HEK293 (cell line): ENCODE results near the gene GET3.

ENCODE experiments used
- CTCF ChIA-PET: fragments of 350-600 bp; formaldehyde crosslinking; extraction: SDS; loops from one replicate; lab custom pipeline; 2021; ENCODE audit warnings: antibody characterized with exemption; lab: Yijun Ruan, JAX
- POLR2A ChIA-PET: fragments of 300-600 bp; formaldehyde crosslinking; extraction: SDS; loops from one replicate; lab custom pipeline; 2020; ENCODE audit warnings: antibody characterized with exemption, inconsistent platforms; lab: Yijun Ruan, JAX
- H3K27ac ChIP-seq: fragments of 200-500 bp; sonication (Bioruptor generic); 2 replicates; pipeline ENCODE4 v1.5.1; 2014; ENCODE audit warnings: low read depth, low read length, control low read depth, inconsistent platforms; ENCODE audit errors: extremely low read depth
- H3K36me3 ChIP-seq, 2 experiments: fragments of 200-500 bp in 1 of 2; sonication (Bioruptor generic) in 1 of 2; 1 replicate in 1 of 2; 2 replicates in 1 of 2; pipeline ENCODE4 v1.5.1; 2014 to 2017; ENCODE audit warnings: inconsistent platforms in 2 of 2, low read length in 2 of 2; ENCODE audit not compliant: control insufficient read depth in 2 of 2, insufficient read depth in 1 of 2
- H3K4me1 ChIP-seq: fragments of 200-500 bp; sonication (Bioruptor generic); 2 replicates; pipeline ENCODE4 v1.5.1; 2014; ENCODE audit warnings: mild to moderate bottlenecking, low read length, inconsistent platforms; ENCODE audit not compliant: control insufficient read depth, insufficient read depth
- H3K4me3 ChIP-seq: 2 replicates; pipeline ENCODE4 v1.5.1; 2011; ENCODE audit warnings: low read depth, mild to moderate bottlenecking, control low read depth, low read length, moderate library complexity
- H3K9me3 ChIP-seq: fragments of 200-500 bp; sonication (Bioruptor generic); 2 replicates; pipeline ENCODE4 v1.5.1; 2014; ENCODE audit warnings: low read depth, low read length, inconsistent platforms; ENCODE audit not compliant: control insufficient read depth, insufficient read depth
- HOXD13 ChIP-seq: sonication (generic); formaldehyde crosslinking; IDR thresholded peaks from 2 replicates; pipeline ENCODE4 v1.8.0; 2022; ENCODE audit warnings: missing genetic modification reagents, borderline replicate concordance
- KLF10 ChIP-seq: fragments of 450-650 bp; IDR thresholded peaks from 2 replicates; pipeline ENCODE4 v1.5.1; 2018; ENCODE audit warnings: missing biosample characterization, mild to moderate bottlenecking, missing genetic modification characterization
- MZF1 ChIP-seq: fragments of 450-650 bp; formaldehyde crosslinking; IDR thresholded peaks from 2 replicates; pipeline ENCODE4 v1.5.1; 2017; ENCODE audit warnings: missing biosample characterization, missing genetic modification characterization, borderline replicate concordance
- TRIM28 ChIP-seq: IDR thresholded peaks from 2 replicates; pipeline ENCODE4 v1.6.1; 2011; ENCODE audit warnings: low read length, control low read depth, borderline replicate concordance
- ZBTB21 ChIP-seq: fragments of 450-650 bp; formaldehyde crosslinking; IDR thresholded peaks from 2 replicates; pipeline ENCODE4 v1.5.1; 2017; ENCODE audit warnings: missing biosample characterization, missing genetic modification characterization
- ZNF16 ChIP-seq: fragments of 450-650 bp; formaldehyde crosslinking; IDR thresholded peaks from 2 replicates; pipeline ENCODE4 v1.5.1; 2016; ENCODE audit warnings: low read depth, missing biosample characterization, missing genetic modification characterization
- ZNF335 ChIP-seq: fragments of 450-650 bp; formaldehyde crosslinking; conservative IDR thresholded peaks from 2 replicates; pipeline ENCODE4 v1.5.1; 2016; ENCODE audit warnings: missing biosample characterization, missing genetic modification characterization
- ZNF350 ChIP-seq: fragments of 450-650 bp; formaldehyde crosslinking; IDR thresholded peaks from 2 replicates; pipeline ENCODE4 v1.5.0; 2017; ENCODE audit warnings: missing biosample characterization, mild to moderate bottlenecking, missing genetic modification characterization
- ZNF366 ChIP-seq: fragments of 450-650 bp; formaldehyde crosslinking; conservative IDR thresholded peaks from 2 replicates; pipeline ENCODE4 v1.5.1; 2016; ENCODE audit warnings: missing biosample characterization, missing genetic modification characterization
- ZNF501 ChIP-seq: fragments of 450-650 bp; formaldehyde crosslinking; IDR thresholded peaks from 2 replicates; pipeline ENCODE4 v1.5.1; 2016; ENCODE audit warnings: missing biosample characterization, missing genetic modification characterization
- ZNF585B ChIP-seq: fragments of 450-650 bp; formaldehyde crosslinking; IDR thresholded peaks from 2 replicates; pipeline ENCODE4 v1.5.1; 2016; ENCODE audit warnings: missing biosample characterization, missing genetic modification characterization
- ZNF629 ChIP-seq: fragments of 450-650 bp; formaldehyde crosslinking; IDR thresholded peaks from 2 replicates; pipeline ENCODE4 v1.5.1; 2017; ENCODE audit warnings: missing biosample characterization, missing genetic modification characterization
- ZNF768 ChIP-seq: fragments of 450-650 bp; formaldehyde crosslinking; IDR thresholded peaks from 2 replicates; pipeline ENCODE4 v1.5.1; 2018; ENCODE audit warnings: missing biosample characterization, mild to moderate bottlenecking, missing genetic modification characterization
- ZNF792 ChIP-seq: fragments of 450-650 bp; formaldehyde crosslinking; IDR thresholded peaks from 2 replicates; pipeline ENCODE4 v1.5.1; 2016; ENCODE audit warnings: missing biosample characterization, missing genetic modification characterization
- ZXDB ChIP-seq: fragments of 450-650 bp; formaldehyde crosslinking; IDR thresholded peaks from 2 replicates; pipeline ENCODE4 v1.5.1; 2016; ENCODE audit warnings: missing biosample characterization, missing genetic modification characterization
- TF ChIP-seq, protein P1 (sequence below): fragments of 450-650 bp; formaldehyde crosslinking; optimal IDR thresholded peaks from 2 replicates; pipeline ENCODE3; 2016; ENCODE audit warnings: missing biosample characterization, mild to moderate bottlenecking, missing genetic modification characterization
- TF ChIP-seq, protein P2 (sequence below): fragments of 450-650 bp; formaldehyde crosslinking; IDR thresholded peaks from 2 replicates; pipeline ENCODE4 v1.5.1; 2016; ENCODE audit warnings: missing biosample characterization, missing genetic modification characterization, borderline replicate concordance
- TF ChIP-seq, protein P3 (sequence below): fragments of 450-650 bp; formaldehyde crosslinking; IDR thresholded peaks from 2 replicates; pipeline ENCODE4 v1.5.1; 2016; ENCODE audit warnings: missing biosample characterization, missing genetic modification characterization
- TF ChIP-seq, protein P4 (sequence below): fragments of 450-650 bp; formaldehyde crosslinking; conservative IDR thresholded peaks from 2 replicates; pipeline ENCODE4 v1.5.1; 2016; ENCODE audit warnings: low read depth, missing biosample characterization, missing genetic modification characterization
- TF ChIP-seq, protein P5 (sequence below): fragments of 450-650 bp; formaldehyde crosslinking; IDR thresholded peaks from 2 replicates; pipeline ENCODE4 v1.5.1; 2017; ENCODE audit warnings: missing biosample characterization, mild to moderate bottlenecking, missing genetic modification characterization, moderate library complexity

Gene GET3

DNA sequence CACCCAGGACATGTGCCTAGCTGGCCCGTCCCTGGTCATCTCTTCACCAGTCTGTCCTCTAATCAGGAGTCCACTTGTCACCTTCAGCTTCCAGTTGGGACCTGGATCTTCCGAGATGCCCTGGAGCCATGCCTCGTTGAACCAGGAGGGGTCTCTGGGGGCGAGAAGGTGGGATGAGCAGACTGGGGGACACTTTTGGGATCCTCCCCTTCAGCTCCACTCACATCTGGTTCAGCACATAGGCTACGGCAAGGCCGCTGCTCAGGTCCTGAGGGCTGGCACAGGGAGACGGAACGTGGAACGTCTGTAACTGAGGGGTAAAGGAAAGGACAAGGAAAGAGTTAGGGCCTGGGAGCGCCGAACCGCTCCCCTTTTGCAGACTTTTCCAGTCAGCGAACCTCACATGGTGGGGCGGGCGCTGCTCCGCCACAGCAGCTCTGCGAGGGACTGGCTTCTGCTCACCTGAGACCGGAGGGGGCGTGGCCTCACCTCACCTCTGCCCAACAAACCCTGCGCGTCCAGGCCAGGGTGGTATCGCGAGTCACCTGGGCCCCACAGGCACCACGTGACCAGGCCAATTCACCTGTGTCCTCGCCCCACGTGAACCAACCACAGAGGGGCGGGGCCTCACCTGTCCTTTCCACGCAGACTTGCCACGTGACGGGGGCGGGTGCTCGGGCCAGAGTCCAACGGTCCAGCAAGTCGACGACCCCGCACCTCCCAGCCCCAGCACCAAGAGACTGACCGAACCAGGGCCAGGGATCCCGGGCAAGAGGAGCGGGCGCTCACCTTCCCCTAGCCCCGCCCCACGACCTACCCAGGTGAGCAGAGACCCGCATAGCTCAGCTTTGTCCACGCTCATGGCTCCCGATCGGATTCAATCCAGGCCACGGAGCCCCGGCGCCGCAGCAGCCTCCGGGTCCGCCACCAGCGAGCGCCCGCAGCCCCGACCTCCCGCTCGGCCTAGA lies 37.6 kb downstream of the GET3 start, which contains the start of gene HOOK2 (continued):
- no peak for TF ChIP-seq ZNF768 (tag by site-specific recombination)
- no peak for TF ChIP-seq ZBTB21 (tag by site-specific recombination)
- TF ChIP-seq ZNF501 (tag by site-specific recombination) = peak; percentile 18; the same call in 1 of the 2 replicates
- no peak for TF ChIP-seq ZNF366
- no peak for TF ChIP-seq MZF1 (tag by site-specific recombination)
- TF ChIP-seq KLF10 = 0 out of 2 replicates have a peak, but pooled peaks have one; percentile 12
- no peak for TF ChIP-seq HOXD13 (CRISPR knock-in tag)
- TF ChIP-seq, protein P1, sequence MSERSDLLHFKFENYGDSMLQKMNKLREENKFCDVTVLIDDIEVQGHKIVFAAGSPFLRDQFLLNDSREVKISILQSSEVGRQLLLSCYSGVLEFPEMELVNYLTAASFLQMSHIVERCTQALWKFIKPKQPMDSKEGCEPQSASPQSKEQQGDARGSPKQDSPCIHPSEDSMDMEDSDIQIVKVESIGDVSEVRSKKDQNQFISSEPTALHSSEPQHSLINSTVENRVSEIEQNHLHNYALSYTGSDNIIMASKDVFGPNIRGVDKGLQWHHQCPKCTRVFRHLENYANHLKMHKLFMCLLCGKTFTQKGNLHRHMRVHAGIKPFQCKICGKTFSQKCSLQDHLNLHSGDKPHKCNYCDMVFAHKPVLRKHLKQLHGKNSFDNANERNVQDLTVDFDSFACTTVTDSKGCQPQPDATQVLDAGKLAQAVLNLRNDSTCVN (tag by site-specific recombination) = peak; percentile 42
- TF ChIP-seq, protein P2, sequence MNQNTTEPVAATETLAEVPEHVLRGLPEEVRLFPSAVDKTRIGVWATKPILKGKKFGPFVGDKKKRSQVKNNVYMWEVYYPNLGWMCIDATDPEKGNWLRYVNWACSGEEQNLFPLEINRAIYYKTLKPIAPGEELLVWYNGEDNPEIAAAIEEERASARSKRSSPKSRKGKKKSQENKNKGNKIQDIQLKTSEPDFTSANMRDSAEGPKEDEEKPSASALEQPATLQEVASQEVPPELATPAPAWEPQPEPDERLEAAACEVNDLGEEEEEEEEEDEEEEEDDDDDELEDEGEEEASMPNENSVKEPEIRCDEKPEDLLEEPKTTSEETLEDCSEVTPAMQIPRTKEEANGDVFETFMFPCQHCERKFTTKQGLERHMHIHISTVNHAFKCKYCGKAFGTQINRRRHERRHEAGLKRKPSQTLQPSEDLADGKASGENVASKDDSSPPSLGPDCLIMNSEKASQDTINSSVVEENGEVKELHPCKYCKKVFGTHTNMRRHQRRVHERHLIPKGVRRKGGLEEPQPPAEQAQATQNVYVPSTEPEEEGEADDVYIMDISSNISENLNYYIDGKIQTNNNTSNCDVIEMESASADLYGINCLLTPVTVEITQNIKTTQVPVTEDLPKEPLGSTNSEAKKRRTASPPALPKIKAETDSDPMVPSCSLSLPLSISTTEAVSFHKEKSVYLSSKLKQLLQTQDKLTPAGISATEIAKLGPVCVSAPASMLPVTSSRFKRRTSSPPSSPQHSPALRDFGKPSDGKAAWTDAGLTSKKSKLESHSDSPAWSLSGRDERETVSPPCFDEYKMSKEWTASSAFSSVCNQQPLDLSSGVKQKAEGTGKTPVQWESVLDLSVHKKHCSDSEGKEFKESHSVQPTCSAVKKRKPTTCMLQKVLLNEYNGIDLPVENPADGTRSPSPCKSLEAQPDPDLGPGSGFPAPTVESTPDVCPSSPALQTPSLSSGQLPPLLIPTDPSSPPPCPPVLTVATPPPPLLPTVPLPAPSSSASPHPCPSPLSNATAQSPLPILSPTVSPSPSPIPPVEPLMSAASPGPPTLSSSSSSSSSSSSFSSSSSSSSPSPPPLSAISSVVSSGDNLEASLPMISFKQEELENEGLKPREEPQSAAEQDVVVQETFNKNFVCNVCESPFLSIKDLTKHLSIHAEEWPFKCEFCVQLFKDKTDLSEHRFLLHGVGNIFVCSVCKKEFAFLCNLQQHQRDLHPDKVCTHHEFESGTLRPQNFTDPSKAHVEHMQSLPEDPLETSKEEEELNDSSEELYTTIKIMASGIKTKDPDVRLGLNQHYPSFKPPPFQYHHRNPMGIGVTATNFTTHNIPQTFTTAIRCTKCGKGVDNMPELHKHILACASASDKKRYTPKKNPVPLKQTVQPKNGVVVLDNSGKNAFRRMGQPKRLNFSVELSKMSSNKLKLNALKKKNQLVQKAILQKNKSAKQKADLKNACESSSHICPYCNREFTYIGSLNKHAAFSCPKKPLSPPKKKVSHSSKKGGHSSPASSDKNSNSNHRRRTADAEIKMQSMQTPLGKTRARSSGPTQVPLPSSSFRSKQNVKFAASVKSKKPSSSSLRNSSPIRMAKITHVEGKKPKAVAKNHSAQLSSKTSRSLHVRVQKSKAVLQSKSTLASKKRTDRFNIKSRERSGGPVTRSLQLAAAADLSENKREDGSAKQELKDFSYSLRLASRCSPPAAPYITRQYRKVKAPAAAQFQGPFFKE (tag by site-specific recombination) = no peak
- no peak for TF ChIP-seq ZNF350
- TF ChIP-seq ZNF585B (tag by site-specific recombination) = no peak

DNA sequence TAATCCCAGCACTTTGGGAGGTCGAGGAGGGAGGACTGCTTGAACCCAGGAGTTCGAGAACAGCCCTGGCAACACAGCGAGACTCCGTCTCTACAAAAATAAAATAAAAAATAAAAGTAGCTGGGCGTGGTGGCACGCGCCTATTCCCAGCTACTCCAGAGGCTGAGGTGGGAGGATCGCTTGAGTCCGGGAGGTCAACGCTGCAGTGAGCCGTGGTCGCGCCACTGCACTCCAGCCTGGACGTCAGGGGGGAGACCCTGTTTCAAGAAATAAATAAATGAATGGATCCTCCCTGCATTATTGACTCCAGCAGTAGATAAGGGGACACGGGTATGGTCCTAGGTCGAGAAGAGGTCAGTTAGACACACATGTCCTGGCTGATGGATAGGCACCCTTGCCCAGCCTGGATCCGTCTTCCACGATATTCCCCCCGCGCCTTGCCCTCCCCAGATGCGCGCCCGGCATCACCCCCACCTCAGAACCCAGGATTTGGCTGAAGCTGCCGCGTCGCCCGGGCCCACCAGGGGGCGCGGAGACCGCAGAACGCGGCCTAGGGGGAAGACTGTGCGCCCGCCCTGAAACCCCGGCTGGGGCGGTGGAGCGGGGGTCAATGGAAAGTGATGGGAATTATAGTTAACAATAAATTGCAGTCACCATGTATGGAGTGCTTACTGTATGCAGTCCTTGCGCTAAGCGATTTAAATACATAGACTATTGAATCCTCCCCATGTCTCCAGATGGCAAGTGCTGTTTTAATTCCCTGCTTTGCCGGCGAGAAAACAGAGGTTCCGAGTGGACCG lies 40.1 kb downstream of the GET3 start:
- Histone ChIP-seq H3K27ac (no peak overlapping the region), H3K4me3 (peak overlapping the region; percentile 39), H3K9me3 (no peaks in the 10 kb centered on the region), H3K36me3 (no peaks in the 10 kb centered on the region), H3K4me1 (peaks cover 4% of the 10 kb centered on the region; the same call in 1 of the 2 replicates)
- ChIA-PET POLR2A (interaction anchor here (0.8 to 3.3 kb wide), 5 partner anchors 12 to 22 kb away, joined by 3 to 42 read pairs (median 4); partner anchors contain the start of gene JUNB), CTCF (interaction anchor here (0.6 to 11.4 kb wide), 22 partner anchors 10 to 1674 kb away, joined by 3 to 234 read pairs (median 4); partner anchors contain the start of genes GET3, JUNB, PRDX2 and THSD8)
- TF ChIP-seq ZNF16 = no peak
- peak; percentile 29; the same call in 1 of the 2 replicates for TF ChIP-seq ZNF629
- peak; percentile 12; the same call in 1 of the 2 replicates for TF ChIP-seq ZXDB
- TF ChIP-seq TRIM28 = no peak
- TF ChIP-seq, protein P3, sequence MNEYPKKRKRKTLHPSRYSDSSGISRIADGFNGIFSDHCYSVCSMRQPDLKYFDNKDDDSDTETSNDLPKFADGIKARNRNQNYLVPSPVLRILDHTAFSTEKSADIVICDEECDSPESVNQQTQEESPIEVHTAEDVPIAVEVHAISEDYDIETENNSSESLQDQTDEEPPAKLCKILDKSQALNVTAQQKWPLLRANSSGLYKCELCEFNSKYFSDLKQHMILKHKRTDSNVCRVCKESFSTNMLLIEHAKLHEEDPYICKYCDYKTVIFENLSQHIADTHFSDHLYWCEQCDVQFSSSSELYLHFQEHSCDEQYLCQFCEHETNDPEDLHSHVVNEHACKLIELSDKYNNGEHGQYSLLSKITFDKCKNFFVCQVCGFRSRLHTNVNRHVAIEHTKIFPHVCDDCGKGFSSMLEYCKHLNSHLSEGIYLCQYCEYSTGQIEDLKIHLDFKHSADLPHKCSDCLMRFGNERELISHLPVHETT (tag by site-specific recombination) = no peak
- TF ChIP-seq, protein P4, sequence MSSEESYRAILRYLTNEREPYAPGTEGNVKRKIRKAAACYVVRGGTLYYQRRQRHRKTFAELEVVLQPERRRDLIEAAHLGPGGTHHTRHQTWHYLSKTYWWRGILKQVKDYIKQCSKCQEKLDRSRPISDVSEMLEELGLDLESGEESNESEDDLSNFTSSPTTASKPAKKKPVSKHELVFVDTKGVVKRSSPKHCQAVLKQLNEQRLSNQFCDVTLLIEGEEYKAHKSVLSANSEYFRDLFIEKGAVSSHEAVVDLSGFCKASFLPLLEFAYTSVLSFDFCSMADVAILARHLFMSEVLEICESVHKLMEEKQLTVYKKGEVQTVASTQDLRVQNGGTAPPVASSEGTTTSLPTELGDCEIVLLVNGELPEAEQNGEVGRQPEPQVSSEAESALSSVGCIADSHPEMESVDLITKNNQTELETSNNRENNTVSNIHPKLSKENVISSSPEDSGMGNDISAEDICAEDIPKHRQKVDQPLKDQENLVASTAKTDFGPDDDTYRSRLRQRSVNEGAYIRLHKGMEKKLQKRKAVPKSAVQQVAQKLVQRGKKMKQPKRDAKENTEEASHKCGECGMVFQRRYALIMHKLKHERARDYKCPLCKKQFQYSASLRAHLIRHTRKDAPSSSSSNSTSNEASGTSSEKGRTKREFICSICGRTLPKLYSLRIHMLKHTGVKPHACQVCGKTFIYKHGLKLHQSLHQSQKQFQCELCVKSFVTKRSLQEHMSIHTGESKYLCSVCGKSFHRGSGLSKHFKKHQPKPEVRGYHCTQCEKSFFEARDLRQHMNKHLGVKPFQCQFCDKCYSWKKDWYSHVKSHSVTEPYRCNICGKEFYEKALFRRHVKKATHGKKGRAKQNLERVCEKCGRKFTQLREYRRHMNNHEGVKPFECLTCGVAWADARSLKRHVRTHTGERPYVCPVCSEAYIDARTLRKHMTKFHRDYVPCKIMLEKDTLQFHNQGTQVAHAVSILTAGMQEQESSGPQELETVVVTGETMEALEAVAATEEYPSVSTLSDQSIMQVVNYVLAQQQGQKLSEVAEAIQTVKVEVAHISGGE (tag by site-specific recombination) = no peak
- TF ChIP-seq ZNF335 = peak; percentile 75
- TF ChIP-seq, protein P5, sequence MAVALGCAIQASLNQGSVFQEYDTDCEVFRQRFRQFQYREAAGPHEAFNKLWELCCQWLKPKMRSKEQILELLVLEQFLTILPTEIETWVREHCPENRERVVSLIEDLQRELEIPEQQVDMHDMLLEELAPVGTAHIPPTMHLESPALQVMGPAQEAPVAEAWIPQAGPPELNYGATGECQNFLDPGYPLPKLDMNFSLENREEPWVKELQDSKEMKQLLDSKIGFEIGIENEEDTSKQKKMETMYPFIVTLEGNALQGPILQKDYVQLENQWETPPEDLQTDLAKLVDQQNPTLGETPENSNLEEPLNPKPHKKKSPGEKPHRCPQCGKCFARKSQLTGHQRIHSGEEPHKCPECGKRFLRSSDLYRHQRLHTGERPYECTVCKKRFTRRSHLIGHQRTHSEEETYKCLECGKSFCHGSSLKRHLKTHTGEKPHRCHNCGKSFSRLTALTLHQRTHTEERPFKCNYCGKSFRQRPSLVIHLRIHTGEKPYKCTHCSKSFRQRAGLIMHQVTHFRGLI (tag by site-specific recombination) = peak; percentile 47; the same call in 1 of the 2 replicates
- peak; percentile 99 for TF ChIP-seq ZNF792
